Measurements from ENCODE around the gene SHROOM3.
"Not testable (repeated sequence)": the region's sequence is repeated elsewhere in the genome, so short reads cannot be mapped to it uniquely, and the experiment has no call there.

SHROOM3 gene

DNA sequence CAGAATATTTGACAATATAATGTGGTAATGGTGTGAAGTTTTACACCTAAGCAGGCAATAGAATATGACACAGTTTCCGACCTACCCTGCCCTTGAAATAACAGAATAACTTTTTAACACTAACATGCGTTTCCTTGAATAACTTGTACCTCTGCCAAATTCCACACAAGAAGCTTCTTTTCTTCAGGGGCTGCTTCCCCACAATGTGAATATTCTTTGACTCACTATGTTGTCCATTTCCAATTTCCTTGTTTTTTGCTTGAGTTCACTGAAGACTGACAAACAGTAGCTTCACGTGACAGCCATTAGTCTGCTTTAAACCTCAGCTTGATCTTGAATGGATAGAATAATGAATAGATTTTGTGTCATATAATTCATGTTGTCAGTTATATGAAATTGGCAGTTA lies 14.3 kb downstream of the SHROOM3 start:
- no peaks in the 10 kb centered on the region for H3K4me1 ChIP-seq
- H3K9me3 ChIP-seq = no peaks in the 10 kb centered on the region
- no peak overlapping the region for H3K4me3 ChIP-seq (ENCODE audit: low read depth, low read length)
- no peak for DNase-seq
- TF ChIP-seq, protein P1, sequence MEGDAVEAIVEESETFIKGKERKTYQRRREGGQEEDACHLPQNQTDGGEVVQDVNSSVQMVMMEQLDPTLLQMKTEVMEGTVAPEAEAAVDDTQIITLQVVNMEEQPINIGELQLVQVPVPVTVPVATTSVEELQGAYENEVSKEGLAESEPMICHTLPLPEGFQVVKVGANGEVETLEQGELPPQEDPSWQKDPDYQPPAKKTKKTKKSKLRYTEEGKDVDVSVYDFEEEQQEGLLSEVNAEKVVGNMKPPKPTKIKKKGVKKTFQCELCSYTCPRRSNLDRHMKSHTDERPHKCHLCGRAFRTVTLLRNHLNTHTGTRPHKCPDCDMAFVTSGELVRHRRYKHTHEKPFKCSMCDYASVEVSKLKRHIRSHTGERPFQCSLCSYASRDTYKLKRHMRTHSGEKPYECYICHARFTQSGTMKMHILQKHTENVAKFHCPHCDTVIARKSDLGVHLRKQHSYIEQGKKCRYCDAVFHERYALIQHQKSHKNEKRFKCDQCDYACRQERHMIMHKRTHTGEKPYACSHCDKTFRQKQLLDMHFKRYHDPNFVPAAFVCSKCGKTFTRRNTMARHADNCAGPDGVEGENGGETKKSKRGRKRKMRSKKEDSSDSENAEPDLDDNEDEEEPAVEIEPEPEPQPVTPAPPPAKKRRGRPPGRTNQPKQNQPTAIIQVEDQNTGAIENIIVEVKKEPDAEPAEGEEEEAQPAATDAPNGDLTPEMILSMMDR (IDR thresholded peaks at IDR 0.05; ENCODE audit: low read depth, low read length) = no peak
- peaks cover 18% of the 10 kb centered on the region for H3K27me3 ChIP-seq
- no peaks in the 10 kb centered on the region for H3K36me3 ChIP-seq

GRCh38 chr4:76449833-76450232 lies 14.8 kb downstream of the SHROOM3 start:
- H3K4me3 ChIP-seq (ENCODE audit: low read depth, low read length) = no peak overlapping the region
- H3K4me1 ChIP-seq = no peaks in the 10 kb centered on the region
- TF ChIP-seq, protein P1 (IDR thresholded peaks at IDR 0.05; ENCODE audit: low read depth, low read length) = no peak
- peaks cover 23% of the 10 kb centered on the region for H3K27me3 ChIP-seq
- DNase-seq = no peak
- H3K36me3 ChIP-seq = no peaks in the 10 kb centered on the region
- no peaks in the 10 kb centered on the region for H3K9me3 ChIP-seq

DNA sequence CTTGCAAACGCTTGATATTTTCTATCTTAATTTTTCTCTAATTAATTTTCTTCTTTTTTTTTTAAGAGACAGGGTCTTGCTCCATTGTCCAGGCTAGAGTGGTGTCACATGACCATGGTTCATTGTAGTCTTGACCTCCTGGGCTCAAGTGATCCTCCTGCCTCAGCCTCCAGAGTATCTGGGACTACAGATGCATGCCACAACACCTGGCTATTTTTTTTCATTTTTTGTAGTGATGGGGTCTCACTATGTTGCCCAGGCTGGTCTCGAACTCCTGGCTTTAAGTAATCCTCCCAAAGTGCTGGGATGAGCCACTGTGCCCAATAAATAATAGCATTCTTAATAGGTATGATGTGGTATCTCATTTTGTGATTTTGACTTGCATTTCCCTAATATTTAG lies 18.2 kb downstream of the SHROOM3 start:
- DNase-seq = no peak
- no peak overlapping the region for H3K4me3 ChIP-seq (ENCODE audit: low read depth, low read length)
- no peaks in the 10 kb centered on the region for H3K36me3 ChIP-seq
- peaks cover 29% of the 10 kb centered on the region for H3K27me3 ChIP-seq
- no peaks in the 10 kb centered on the region for H3K4me1 ChIP-seq
- no peaks in the 10 kb centered on the region for H3K9me3 ChIP-seq
- TF ChIP-seq, protein P1 (IDR thresholded peaks at IDR 0.05; ENCODE audit: low read depth, low read length) = no peak

DNA sequence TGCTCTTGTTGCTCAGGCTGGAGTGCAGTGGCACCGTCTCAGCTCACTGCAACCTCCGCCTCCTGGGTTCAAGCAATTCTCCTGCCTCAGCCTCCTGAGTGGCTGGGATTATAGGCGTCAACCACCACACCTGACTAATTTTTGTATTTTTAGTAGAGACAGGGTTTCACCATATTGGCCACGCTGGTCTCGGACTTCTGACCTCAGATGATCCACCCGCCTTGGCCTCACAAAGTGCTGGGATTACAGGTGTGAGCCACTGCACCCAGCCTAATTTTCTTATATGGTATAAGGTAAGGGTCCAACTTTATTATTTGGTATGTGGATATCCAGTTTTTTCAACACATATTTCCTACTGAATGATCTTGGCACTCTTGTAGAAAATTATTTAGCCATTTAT lies 19.0 kb downstream of the SHROOM3 start:
- H3K27me3 ChIP-seq = peaks cover 24% of the 10 kb centered on the region
- not testable (repeated sequence) for H3K36me3 ChIP-seq; H3K4me1 ChIP-seq; H3K4me3 ChIP-seq (ENCODE audit: low read depth, low read length); DNase-seq; H3K9me3 ChIP-seq

GRCh38 chr4:76457885-76458284 lies 22.9 kb downstream of the SHROOM3 start:
- no peaks in the 10 kb centered on the region for H3K4me1 ChIP-seq
- no peaks in the 10 kb centered on the region; the same call in 1 of the 2 replicates for H3K9me3 ChIP-seq
- peaks cover 14% of the 10 kb centered on the region; the same call in 1 of the 2 replicates for H3K27me3 ChIP-seq
- DNase-seq = no peak
- H3K4me3 ChIP-seq (ENCODE audit: low read depth, low read length) = no peak overlapping the region
- TF ChIP-seq, protein P1 (IDR thresholded peaks at IDR 0.05; ENCODE audit: low read depth, low read length) = no peak
- no peaks in the 10 kb centered on the region for H3K36me3 ChIP-seq

DNA sequence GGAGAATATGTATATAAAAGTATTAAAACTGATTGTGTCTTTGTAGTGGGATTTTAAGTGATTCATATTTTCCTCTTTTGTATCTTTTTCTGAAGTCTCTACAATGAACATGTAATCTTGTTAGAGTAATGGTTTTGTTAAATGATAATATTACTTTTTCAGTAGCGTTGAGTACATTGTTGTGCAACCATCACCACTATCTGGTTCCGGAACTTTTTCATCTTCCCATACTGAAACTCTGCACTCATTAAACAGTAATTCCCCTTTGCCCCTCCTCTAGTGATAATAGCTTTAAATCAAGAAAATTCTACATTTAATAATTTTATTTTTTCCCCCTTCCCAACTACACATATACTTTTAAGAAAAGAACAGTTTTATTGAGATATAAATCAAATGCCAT lies 23.3 kb downstream of the SHROOM3 start:
- Histone ChIP-seq H3K27me3 (peaks cover 14% of the 10 kb centered on the region; the same call in 1 of the 2 replicates), H3K9me3 (no peaks in the 10 kb centered on the region; the same call in 1 of the 2 replicates), H3K36me3 (no peaks in the 10 kb centered on the region), H3K4me1 (no peaks in the 10 kb centered on the region), H3K4me3 (ENCODE audit: low read depth, low read length) (no peak overlapping the region)
- no peak for DNase-seq
- TF ChIP-seq, protein P1 (IDR thresholded peaks at IDR 0.05; ENCODE audit: low read depth, low read length) = no peak

DNA sequence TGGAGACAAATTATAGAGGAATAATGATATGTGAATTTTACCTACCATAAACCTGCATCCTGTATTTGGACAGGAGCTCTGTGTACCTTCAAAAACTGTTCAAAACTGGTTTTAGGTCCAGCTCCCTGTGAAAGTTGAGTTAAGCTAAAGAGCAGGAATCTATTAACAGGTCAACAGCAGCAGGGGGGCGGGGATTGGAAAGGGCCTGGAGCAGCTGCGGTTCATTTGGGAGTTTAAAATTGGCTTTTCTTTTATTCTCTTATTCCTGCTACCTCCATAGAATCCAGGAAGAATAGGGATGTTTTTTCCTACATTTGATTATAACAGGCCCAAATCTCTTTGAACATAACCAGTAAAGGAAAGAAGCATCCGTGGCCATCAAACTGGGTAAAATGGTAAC lies 23.8 kb downstream of the SHROOM3 start:
- H3K9me3 ChIP-seq = no peaks in the 10 kb centered on the region; the same call in 1 of the 2 replicates
- no peak for DNase-seq
- peaks cover 14% of the 10 kb centered on the region; the same call in 1 of the 2 replicates for H3K27me3 ChIP-seq
- H3K4me1 ChIP-seq = no peaks in the 10 kb centered on the region
- TF ChIP-seq, protein P1 (IDR thresholded peaks at IDR 0.05; ENCODE audit: low read depth, low read length) = no peak
- no peaks in the 10 kb centered on the region for H3K36me3 ChIP-seq
- H3K4me3 ChIP-seq (ENCODE audit: low read depth, low read length) = no peak overlapping the region

Data from BE2C (cell line).